Astrocyte (in vitro differentiated cells and primary cell): ENCODE results near the gene DLST. TPM values are rescaled to one million over a fixed set of nuclear protein-coding genes. Genes with fewer than 3 reads are reported as not detected.

Experiments used
- DNase-seq: peaks from one replicate; pipeline ENCODE4 v3.0.0-alpha.2; 2010; ENCODE audit warnings: low read depth
- FAIRE-seq: peaks from 2 replicates; lab custom pipeline; 2011; peaks lifted over from hg19 to GRCh38; lab: Jason Lieb, UNC
- H2AFZ ChIP-seq: 2 replicates; pipeline ENCODE4 v1.6.0; 2012; ENCODE audit warnings: low read depth, low read length, inconsistent platforms
- H3K27ac ChIP-seq: 2 replicates; pipeline ENCODE4 v1.5.1; 2011; ENCODE audit warnings: low read depth, low read length, inconsistent platforms
- H3K27me3 ChIP-seq: 2 replicates; pipeline ENCODE4 v1.6.0; 2011; ENCODE audit warnings: low read length, inconsistent platforms; ENCODE audit not compliant: insufficient read depth
- H3K36me3 ChIP-seq: 2 replicates; pipeline ENCODE4 v1.5.1; 2011; ENCODE audit warnings: low read length, inconsistent platforms; ENCODE audit not compliant: insufficient read depth
- H3K4me1 ChIP-seq: 2 replicates; pipeline ENCODE4 v1.5.1; 2011; ENCODE audit warnings: low read length, inconsistent platforms; ENCODE audit not compliant: insufficient read depth
- H3K4me2 ChIP-seq: 2 replicates; pipeline ENCODE4 v1.6.0; 2012; ENCODE audit warnings: low read length, inconsistent platforms
- H3K4me3 ChIP-seq: 2 replicates; pipeline ENCODE4 v1.5.1; 2011; ENCODE audit warnings: low read depth, mild to moderate bottlenecking, low read length, inconsistent platforms; ENCODE audit not compliant: insufficient read depth
- H3K79me2 ChIP-seq: 2 replicates; pipeline ENCODE4 v1.6.0; 2012; ENCODE audit warnings: mild to moderate bottlenecking, low read length, inconsistent platforms; ENCODE audit not compliant: insufficient read depth
- H3K9ac ChIP-seq: 2 replicates; pipeline ENCODE4 v1.6.0; 2012; ENCODE audit warnings: mild to moderate bottlenecking, low read length, inconsistent platforms
- H3K9me3 ChIP-seq: 2 replicates; pipeline ENCODE4 v1.5.1; 2012; ENCODE audit warnings: low read depth, mild to moderate bottlenecking, low read length, inconsistent platforms; ENCODE audit not compliant: insufficient read depth
- H4K20me1 ChIP-seq: 2 replicates; pipeline ENCODE4 v1.6.0; 2012; ENCODE audit warnings: low read length, inconsistent platforms; ENCODE audit not compliant: insufficient read depth
- H3K27ac Mint-ChIP-seq: one replicate; pipeline ENCODE4 v1.8.0; 2021; ENCODE audit warnings: mild to moderate bottlenecking, mixed read lengths; ENCODE audit not compliant: unreplicated experiment
- H3K27me3 Mint-ChIP-seq: one replicate; pipeline ENCODE4 v1.8.0; 2021; ENCODE audit warnings: low read depth, mixed read lengths; ENCODE audit not compliant: unreplicated experiment
- H3K36me3 Mint-ChIP-seq: one replicate; pipeline ENCODE4 v1.8.0; 2021; ENCODE audit warnings: low read depth, mixed read lengths; ENCODE audit not compliant: unreplicated experiment
- H3K4me1 Mint-ChIP-seq: one replicate; pipeline ENCODE4 v1.8.0; 2021; ENCODE audit warnings: low read depth, mixed read lengths; ENCODE audit not compliant: unreplicated experiment
- H3K4me3 Mint-ChIP-seq: one replicate; pipeline ENCODE4 v1.8.0; 2021; ENCODE audit warnings: mild to moderate bottlenecking, moderate library complexity, mixed read lengths; ENCODE audit not compliant: unreplicated experiment
- H3K9me3 Mint-ChIP-seq: one replicate; pipeline ENCODE4 v1.8.0; 2021; ENCODE audit warnings: mild to moderate bottlenecking, mixed read lengths; ENCODE audit not compliant: unreplicated experiment
- EZH2 ChIP-seq: IDR thresholded peaks from 2 replicates; pipeline ENCODE4 v1.6.1; 2012; ENCODE audit warnings: mild to moderate bottlenecking, low read length, inconsistent platforms; ENCODE audit not compliant: insufficient read depth
- total RNA-seq: library from RNA; stranded (reverse); gene quantifications from 2 replicates; pipeline ENCODE4 v1.2.1, GENCODE V29; 2021
- TF ChIP-seq, protein P1 (sequence below): IDR thresholded peaks from 2 replicates; pipeline ENCODE4 v1.5.1; 2011; ENCODE audit warnings: low read depth, mild to moderate bottlenecking, inconsistent platforms, low read length, moderate library complexity; ENCODE audit not compliant: insufficient read depth

Gene DLST
- total RNA-seq, 1 donor from 2014 or later: 90.6 TPM

DNA sequence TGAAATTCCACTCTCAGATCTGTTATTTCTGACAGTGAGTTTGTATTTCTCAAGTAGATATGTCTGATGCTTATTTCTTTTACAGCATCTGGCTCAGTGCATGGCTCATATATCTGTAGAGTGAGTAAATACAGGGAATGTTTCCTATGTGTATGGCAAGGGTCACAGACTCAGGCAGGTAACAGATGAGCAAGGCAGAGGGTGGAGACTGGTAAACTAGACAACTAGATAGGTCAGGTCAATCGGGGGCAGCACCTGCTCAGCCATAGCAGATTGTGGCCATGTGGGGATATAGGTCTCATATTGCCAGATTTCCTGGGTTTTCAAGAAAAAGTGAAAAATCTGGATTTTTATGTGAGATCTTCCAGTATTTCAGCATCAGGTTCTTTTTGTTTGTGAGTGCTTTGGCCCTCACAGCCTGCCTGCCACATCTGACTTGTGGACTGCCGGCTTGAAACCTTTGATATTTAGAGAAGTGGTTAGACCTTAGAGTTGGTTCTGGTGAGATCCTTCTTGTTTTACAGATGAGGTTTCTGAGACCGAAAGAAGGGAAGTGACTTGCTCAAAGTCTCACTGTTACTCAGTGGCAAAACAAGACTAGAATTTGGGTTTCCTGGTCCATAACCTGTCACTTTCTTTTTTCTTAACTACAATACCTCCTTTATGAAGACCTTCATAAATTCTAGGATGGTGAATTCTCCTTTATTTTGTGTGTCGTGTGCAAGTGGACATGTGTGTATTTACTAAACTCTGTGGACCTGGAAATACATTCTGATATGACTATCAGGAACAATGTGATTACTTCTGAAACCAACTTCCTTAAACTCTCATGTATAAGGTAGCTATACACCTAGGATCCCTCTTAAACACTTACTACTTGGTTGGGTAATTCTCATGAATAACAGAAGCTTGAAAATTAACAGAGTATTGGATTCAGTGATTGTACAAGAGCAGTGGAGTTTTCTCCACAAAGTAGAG lies 40.2 kb upstream of the DLST start:
- TF ChIP-seq, protein P1, sequence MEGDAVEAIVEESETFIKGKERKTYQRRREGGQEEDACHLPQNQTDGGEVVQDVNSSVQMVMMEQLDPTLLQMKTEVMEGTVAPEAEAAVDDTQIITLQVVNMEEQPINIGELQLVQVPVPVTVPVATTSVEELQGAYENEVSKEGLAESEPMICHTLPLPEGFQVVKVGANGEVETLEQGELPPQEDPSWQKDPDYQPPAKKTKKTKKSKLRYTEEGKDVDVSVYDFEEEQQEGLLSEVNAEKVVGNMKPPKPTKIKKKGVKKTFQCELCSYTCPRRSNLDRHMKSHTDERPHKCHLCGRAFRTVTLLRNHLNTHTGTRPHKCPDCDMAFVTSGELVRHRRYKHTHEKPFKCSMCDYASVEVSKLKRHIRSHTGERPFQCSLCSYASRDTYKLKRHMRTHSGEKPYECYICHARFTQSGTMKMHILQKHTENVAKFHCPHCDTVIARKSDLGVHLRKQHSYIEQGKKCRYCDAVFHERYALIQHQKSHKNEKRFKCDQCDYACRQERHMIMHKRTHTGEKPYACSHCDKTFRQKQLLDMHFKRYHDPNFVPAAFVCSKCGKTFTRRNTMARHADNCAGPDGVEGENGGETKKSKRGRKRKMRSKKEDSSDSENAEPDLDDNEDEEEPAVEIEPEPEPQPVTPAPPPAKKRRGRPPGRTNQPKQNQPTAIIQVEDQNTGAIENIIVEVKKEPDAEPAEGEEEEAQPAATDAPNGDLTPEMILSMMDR: no peak
- no peak for TF ChIP-seq EZH2
- peaks cover 2% of the 10 kb centered on the region for H4K20me1 ChIP-seq
- DNase-seq (no peak), FAIRE-seq (peak; percentile 41)
- H3K9me3 Mint-ChIP-seq: no peaks in the 10 kb centered on the region
- H3K9me3 ChIP-seq: no peaks in the 10 kb centered on the region
- H3K27ac Mint-ChIP-seq: no peak overlapping the region
- no peak overlapping the region for H3K9ac ChIP-seq
- H3K27ac ChIP-seq: no peak overlapping the region
- H3K79me2 ChIP-seq: no peaks in the 10 kb centered on the region
- peaks cover 20% of the 10 kb centered on the region for H3K4me1 Mint-ChIP-seq
- no peaks in the 10 kb centered on the region for H3K27me3 Mint-ChIP-seq
- peaks cover 2% of the 10 kb centered on the region for H3K4me1 ChIP-seq
- H3K4me2 ChIP-seq: no peak overlapping the region
- H3K36me3 Mint-ChIP-seq: peaks cover 4% of the 10 kb centered on the region
- no peak overlapping the region for H2AFZ ChIP-seq
- H3K27me3 ChIP-seq: no peaks in the 10 kb centered on the region
- peaks cover 15% of the 10 kb centered on the region for H3K36me3 ChIP-seq
- no peak overlapping the region for H3K4me3 ChIP-seq
- no peak overlapping the region for H3K4me3 Mint-ChIP-seq

DNA sequence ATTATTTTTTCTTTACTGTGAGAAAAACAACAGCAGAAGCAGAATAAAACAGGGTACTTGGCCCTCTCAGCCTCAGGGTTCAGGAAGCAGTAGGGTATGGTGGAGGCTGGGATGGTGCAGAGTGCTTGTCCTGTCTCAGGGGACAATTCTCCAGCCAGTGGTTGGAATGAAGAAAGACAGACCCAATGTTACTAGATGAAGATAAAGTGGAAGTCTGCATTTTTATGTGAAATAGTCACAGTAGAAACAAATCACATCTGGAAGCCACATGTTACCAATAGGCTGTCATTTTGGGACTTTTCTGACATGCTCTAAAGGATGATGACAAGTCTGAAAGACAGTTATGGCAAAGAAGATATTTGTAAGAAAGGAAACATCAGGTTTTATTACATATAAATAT lies 38.1 kb upstream of the DLST start:
- no peaks in the 10 kb centered on the region for H4K20me1 ChIP-seq
- H3K4me1 Mint-ChIP-seq: peaks cover 16% of the 10 kb centered on the region
- H3K36me3 Mint-ChIP-seq: no peaks in the 10 kb centered on the region
- no peaks in the 10 kb centered on the region for H3K27me3 ChIP-seq
- H3K4me3 Mint-ChIP-seq: no peak overlapping the region
- H3K36me3 ChIP-seq: peaks cover 12% of the 10 kb centered on the region
- no peaks in the 10 kb centered on the region for H3K79me2 ChIP-seq
- H3K27ac ChIP-seq: no peak overlapping the region
- peaks cover 5% of the 10 kb centered on the region for H3K4me1 ChIP-seq
- H3K9me3 Mint-ChIP-seq: no peaks in the 10 kb centered on the region
- no peak overlapping the region for H3K4me3 ChIP-seq
- DNase-seq (peak; percentile 27), FAIRE-seq (peak; percentile 64)
- H3K9me3 ChIP-seq: no peaks in the 10 kb centered on the region
- no peak overlapping the region for H3K27ac Mint-ChIP-seq
- TF ChIP-seq EZH2: no peak
- TF ChIP-seq, protein P1: peak; percentile 10
- H3K4me2 ChIP-seq: no peak overlapping the region
- H2AFZ ChIP-seq: no peak overlapping the region
- H3K27me3 Mint-ChIP-seq: no peaks in the 10 kb centered on the region
- no peak overlapping the region for H3K9ac ChIP-seq

GRCh38 chr14:74846168-74846567 lies 35.5 kb upstream of the DLST start:
- Histone ChIP-seq H3K27me3 (no peaks in the 10 kb centered on the region), H4K20me1 (no peaks in the 10 kb centered on the region), H3K9me3 (no peaks in the 10 kb centered on the region), H3K79me2 (no peaks in the 10 kb centered on the region), H3K9ac (no peak overlapping the region), H3K27ac (no peak overlapping the region), H3K4me1 (peaks cover 5% of the 10 kb centered on the region), H3K36me3 (peaks cover 5% of the 10 kb centered on the region), H3K4me3 (no peak overlapping the region), H3K4me2 (no peak overlapping the region), H2AFZ (no peak overlapping the region)
- H3K4me1 Mint-ChIP-seq: peaks cover 16% of the 10 kb centered on the region
- no peak overlapping the region for H3K4me3 Mint-ChIP-seq
- H3K36me3 Mint-ChIP-seq: no peaks in the 10 kb centered on the region
- TF ChIP-seq EZH2: no peak
- TF ChIP-seq, protein P1: no peak
- H3K9me3 Mint-ChIP-seq: no peaks in the 10 kb centered on the region
- H3K27me3 Mint-ChIP-seq: no peaks in the 10 kb centered on the region
- no peak overlapping the region for H3K27ac Mint-ChIP-seq
- FAIRE-seq (no peak), DNase-seq (peak; percentile 44)
